Stimulated activated naive CD8-positive, alpha-beta T cell treated with anti-CD3 and anti-CD28 coated beads, Interleukin-15, amount 100 ng/mL, for 72 hours (primary cell): ENCODE measurements around the gene PTCH2.
"Not testable (repeated sequence)": the region's sequence is repeated elsewhere in the genome, so short reads cannot be mapped to it uniquely, and the experiment has no call there.

Experiments used
- ATAC-seq: fragments of 150-1000 bp; cut with Tn5 transposase; 2 replicates; pipeline ENCODE4 v1.10.0; 2021; ENCODE audit warnings: mild to moderate bottlenecking, moderate library complexity
- DNase-seq, 2 donors: peaks; one replicate each; pipeline ENCODE4 v3.0.0; 2021 to 2022
- H3K27ac Mint-ChIP-seq, 2 donors: one replicate each; pipeline ENCODE4 v1.8.0; 2022; ENCODE audit warnings: mild to moderate bottlenecking in 2 of 2, mixed read lengths in 2 of 2, moderate library complexity in 2 of 2
- H3K27me3 Mint-ChIP-seq: one replicate; pipeline ENCODE4 v1.8.0; 2022; ENCODE audit warnings: mixed read lengths
- H3K4me1 Mint-ChIP-seq: one replicate; pipeline ENCODE4 v1.8.0; 2022; ENCODE audit warnings: mild to moderate bottlenecking, mixed read lengths
- H3K4me3 Mint-ChIP-seq, 2 donors: one replicate each; pipeline ENCODE4 v1.8.0; 2022; ENCODE audit warnings: mild to moderate bottlenecking in 2 of 2, mixed read lengths in 2 of 2, moderate library complexity in 1 of 2
- H3K9me3 Mint-ChIP-seq, 2 donors: one replicate each; pipeline ENCODE4 v1.8.0; 2022; ENCODE audit warnings: mixed read lengths in 2 of 2

Gene PTCH2

GRCh38 chr1:44812822-44813543 is 30.1 kb downstream of the PTCH2 start:
- peak overlapping the region in 1 of 2 donors; percentile 62 for H3K27ac Mint-ChIP-seq
- ATAC-seq (no peak), DNase-seq (no peak)
- H3K4me3 Mint-ChIP-seq = peak overlapping the region; percentile 87 to 95
- H3K27me3 Mint-ChIP-seq = no peaks in the 10 kb centered on the region
- H3K4me1 Mint-ChIP-seq = peaks cover 85% of the 10 kb centered on the region
- no peaks in the 10 kb centered on the region for H3K9me3 Mint-ChIP-seq

GRCh38 chr1:44811234-44811633 is 31.8 kb downstream of the PTCH2 start:
- Mint-ChIP-seq H3K4me3 (peak overlapping the region; percentile 51 to 88), H3K27me3 (no peaks in the 10 kb centered on the region), H3K9me3 (no peaks in the 10 kb centered on the region), H3K27ac (peak overlapping the region; percentile 55 to 57), H3K4me1 (peaks cover 93% of the 10 kb centered on the region)
- no peak for DNase-seq
- no peak for ATAC-seq

DNA sequence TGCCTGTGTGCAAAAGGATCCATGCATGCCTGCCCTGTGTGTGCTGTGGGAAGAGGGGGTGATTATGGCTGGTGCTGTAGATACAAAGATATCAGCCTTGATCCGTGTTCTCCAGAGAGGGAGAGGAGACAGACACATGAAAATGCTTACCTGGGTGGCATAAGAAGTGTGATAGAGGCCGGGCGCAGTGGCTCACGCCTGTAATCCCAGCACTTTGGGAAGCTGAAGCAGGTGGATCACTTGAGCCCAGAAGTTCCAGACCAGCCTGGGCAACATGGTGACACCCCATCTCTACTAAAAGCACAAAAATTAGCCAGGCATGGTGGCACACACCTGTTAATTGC is 32.3 kb downstream of the PTCH2 start:
- ATAC-seq, DNase-seq, H3K27me3 Mint-ChIP-seq, H3K9me3 Mint-ChIP-seq: not testable (repeated sequence)
- Mint-ChIP-seq H3K27ac (peak overlapping the region in 1 of 2 donors; percentile 8), H3K4me3 (peak overlapping the region; percentile 51 to 88), H3K4me1 (peaks cover 94% of the 10 kb centered on the region)

- Mint-ChIP-seq H3K4me3 (peak overlapping the region; percentile 51 to 88), H3K9me3 (no peaks in the 10 kb centered on the region), H3K4me1 (peaks cover 94% of the 10 kb centered on the region), H3K27ac (peak overlapping the region in 1 of 2 donors; percentile 98), H3K27me3 (no peaks in the 10 kb centered on the region)
- no peak for ATAC-seq
- DNase-seq = no peak
Measured at GRCh38 chr1:44810101-44810761, 32.8 kb downstream of the PTCH2 start.

DNA sequence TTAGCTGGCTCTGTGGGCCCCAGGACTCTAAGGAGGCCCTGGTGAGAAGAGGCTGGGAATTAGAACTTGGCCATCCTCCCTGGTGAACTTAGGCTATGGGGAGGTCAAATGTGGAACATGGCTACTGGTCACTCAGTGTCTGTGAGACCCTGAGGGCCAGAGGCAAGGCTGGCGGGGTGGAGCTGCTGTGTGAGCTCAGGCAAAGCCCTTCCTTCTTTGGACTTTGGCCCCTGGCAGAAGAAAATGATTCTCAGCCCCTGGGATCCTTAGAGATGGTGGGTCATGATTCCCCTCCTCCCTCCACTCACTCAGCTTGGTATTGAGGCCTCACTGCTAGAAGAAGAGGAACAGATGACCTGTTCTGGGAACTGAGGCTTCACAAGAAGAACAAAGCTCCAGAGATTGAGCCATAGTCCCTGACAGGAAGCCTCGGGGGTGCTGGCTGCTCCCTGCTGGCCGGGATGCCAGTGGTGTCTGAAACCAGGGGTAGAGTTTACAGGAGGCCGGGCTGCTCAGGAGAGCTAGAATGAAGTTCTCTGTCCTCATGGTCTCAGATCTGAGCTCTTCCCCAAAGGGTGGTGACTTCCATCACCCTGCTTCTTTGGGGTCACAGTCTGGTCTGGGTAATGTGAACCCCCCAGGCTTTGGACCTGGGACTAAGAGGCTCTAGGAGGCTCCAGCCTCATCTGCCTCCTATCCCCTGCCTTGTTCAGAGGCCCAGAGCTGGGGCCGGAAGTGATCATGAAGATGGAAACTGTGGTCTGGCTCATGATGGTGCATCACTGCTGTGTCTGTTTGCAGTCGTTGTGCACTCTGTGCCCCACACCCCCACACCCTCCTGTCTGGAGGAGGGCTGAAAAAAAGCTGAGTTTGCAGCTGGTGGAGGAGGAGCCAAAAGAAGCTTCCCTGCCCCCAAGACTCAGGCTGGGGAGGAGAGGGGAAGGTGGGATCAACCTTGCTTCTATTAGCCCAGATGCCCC is 33.8 kb downstream of the PTCH2 start:
- no peaks in the 10 kb centered on the region for H3K9me3 Mint-ChIP-seq
- peak overlapping the region; percentile 51 to 88 for H3K4me3 Mint-ChIP-seq
- ATAC-seq = peak; percentile 76
- peaks cover 94% of the 10 kb centered on the region for H3K4me1 Mint-ChIP-seq
- H3K27me3 Mint-ChIP-seq = no peaks in the 10 kb centered on the region
- DNase-seq = peak; percentile 82 to 92
- H3K27ac Mint-ChIP-seq = peak overlapping the region; percentile 98 to 99

DNA sequence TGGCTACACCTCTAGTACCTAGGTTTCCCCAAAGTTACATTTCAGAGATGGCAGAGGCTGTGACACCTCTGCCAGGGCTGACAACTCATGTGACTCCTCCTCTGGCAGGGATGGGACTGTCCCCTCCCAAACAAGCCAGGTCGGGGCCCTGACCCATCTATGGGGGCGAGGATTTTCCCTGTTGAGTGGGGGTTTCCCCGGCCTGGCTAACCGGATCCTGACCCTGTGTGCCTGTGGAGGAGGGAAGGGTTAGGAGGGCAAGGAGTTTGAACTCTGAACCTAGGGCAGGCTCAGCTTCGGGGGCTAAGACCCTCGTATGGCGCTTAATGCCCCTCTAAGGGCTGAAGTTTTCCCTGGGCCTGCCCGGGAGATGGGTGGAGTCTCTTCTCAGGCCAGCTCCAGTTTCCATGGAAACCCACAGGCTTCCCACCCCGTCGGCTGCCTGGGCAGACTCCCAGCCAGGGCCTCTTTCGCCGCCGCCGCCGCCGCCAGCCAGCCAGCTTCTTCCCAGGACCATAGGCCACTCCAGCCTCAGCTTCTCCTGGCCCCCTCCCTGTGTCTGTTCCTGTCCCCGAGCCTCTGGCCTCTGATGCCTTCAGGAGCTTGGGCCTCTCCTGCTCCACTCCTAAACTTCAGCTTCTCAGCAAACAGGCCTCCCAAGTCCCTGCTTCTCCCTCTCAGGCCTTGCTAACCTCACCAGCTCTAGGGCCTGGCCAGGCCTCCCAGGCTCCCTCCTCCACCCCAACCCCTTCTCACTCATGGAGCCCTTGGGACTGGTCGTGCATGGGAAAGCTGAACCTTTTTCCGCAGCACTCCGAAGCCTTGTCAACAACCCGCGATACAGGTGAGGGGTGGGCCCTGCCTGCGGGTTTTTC is 34.8 kb downstream of the PTCH2 start, which contains the start of gene BTBD19:
BTBD19 (plus strand) TSS at position 461 of the 875 bp plus-strand sequence; CDS start at position 759, 298 bp downstream.
- Mint-ChIP-seq H3K4me1 (peaks cover 94% of the 10 kb centered on the region), H3K9me3 (no peaks in the 10 kb centered on the region), H3K27me3 (no peaks in the 10 kb centered on the region), H3K27ac (peak within 1 kb of the TSS; percentile 98 to 99), H3K4me3 (peak within 1 kb of the TSS; percentile 51 to 88)
- peak; percentile 69 for ATAC-seq
- peak; percentile 47 to 53 for DNase-seq

DNA sequence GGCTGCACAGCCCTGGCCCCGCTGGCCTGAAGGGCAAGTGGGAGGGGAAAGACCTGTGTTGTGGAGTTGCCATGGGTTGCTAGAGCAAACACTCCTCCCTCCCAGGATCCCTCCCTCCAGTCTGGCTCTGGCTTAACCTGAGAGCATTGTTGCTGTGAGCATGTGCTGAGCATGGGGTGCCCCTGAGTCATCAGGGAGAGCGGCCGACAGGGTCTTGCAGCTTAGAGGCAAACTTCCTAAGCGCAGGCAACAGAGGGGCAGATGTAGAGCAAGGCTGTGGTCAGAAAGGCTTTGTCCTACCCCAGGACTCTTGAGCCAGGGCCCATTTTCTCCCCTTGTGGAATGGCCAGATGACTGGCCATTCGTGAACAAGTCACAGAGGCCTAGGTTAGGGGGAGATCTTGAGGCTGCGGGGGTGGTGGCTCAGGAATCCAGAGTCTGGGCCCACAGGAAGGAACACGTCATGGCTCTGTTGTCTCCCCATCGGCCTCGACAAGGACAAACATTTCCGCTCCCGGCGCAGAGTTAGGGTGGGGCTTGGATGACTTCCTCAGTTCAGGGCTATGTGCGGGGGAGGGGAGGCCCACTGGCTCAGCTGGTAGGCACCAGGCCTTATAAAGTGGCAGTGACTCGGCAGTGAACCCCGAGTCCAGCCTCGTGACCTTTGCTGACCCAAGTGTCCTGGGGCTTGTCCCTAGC is 35.5 kb downstream of the PTCH2 start:
- no peaks in the 10 kb centered on the region for H3K9me3 Mint-ChIP-seq
- ATAC-seq = peak; percentile 70
- H3K4me1 Mint-ChIP-seq = peaks cover 94% of the 10 kb centered on the region
- H3K27ac Mint-ChIP-seq = peak overlapping the region; percentile 98 to 99
- peak overlapping the region; percentile 51 to 88 for H3K4me3 Mint-ChIP-seq
- H3K27me3 Mint-ChIP-seq = no peaks in the 10 kb centered on the region
- peak; percentile 81 to 93 for DNase-seq

- H3K9me3 Mint-ChIP-seq = no peaks in the 10 kb centered on the region
- no peaks in the 10 kb centered on the region for H3K27me3 Mint-ChIP-seq
- peak within 1 kb of the TSS; percentile 98 to 99 for H3K27ac Mint-ChIP-seq
- peak within 1 kb of the TSS; percentile 51 to 88 for H3K4me3 Mint-ChIP-seq
- H3K4me1 Mint-ChIP-seq = peaks cover 94% of the 10 kb centered on the region
- no peak for DNase-seq
- peak; percentile 3 for ATAC-seq
Measured at GRCh38 chr1:44806704-44807363, 36.2 kb downstream of the PTCH2 start, which contains the start of gene DYNLT4. Gene DYNLT4 (minus strand): TSS chr1:44807351. CDS start chr1:44806668, 683 bp downstream.

- no peaks in the 10 kb centered on the region for H3K9me3 Mint-ChIP-seq
- H3K4me1 Mint-ChIP-seq = peaks cover 90% of the 10 kb centered on the region
Measured at GRCh38 chr1:44806025-44806703, 36.9 kb downstream of the PTCH2 start.

GRCh38 chr1:44805311-44806024 is 37.6 kb downstream of the PTCH2 start:
- no peak for DNase-seq
- no peaks in the 10 kb centered on the region for H3K9me3 Mint-ChIP-seq
- H3K27me3 Mint-ChIP-seq = no peaks in the 10 kb centered on the region
- H3K4me3 Mint-ChIP-seq = peak overlapping the region; percentile 0 to 55
- peaks cover 83% of the 10 kb centered on the region for H3K4me1 Mint-ChIP-seq
- no peak for ATAC-seq
- peak overlapping the region in 1 of 2 donors; percentile 73 for H3K27ac Mint-ChIP-seq

More at GRCh38 chr1:44806025-44806703, 36.9 kb downstream of the PTCH2 start:
- ATAC-seq (no peak), DNase-seq (no peak)
- Mint-ChIP-seq H3K27me3 (no peaks in the 10 kb centered on the region), H3K4me3 (peak overlapping the region in 1 of 2 donors; percentile 55), H3K27ac (peak overlapping the region in 1 of 2 donors; percentile 99)

DNA sequence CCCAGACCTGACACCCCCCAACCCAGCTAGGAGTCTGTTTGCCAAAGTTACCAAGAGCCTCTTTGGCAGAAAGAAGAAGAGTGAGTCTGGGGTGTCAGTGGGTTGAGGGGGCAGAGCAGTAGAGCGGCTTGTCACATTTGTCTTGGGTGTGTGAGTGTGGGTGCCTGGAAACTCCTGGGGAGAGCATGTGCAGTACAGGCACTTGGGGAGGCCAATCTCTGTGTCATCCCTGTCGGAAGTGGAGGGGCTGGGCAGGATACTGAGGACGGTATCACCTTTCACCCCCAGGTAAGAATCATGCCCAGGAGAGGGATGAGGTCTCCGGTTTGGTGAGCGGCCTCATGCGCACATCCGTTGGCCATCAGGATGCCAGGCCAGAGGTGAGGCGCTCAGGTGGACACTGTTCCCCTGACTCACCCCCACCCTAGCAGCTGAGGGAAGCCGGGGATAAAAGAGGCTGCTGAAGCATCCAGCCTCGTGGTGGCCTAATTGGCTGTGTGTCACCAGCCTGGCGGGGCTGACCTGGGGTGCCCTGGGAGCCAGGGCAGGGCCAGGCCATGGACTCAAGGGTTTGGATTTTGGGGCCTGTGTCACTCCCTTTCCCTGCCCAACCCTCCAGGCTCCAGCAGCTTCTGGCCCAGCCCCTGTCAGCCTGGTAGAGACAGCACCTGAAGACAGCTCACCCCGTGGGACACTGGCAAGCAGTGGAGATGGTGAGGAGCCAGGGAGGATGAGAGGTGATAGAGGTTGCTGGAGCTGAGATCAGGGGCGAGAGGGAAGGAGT is 39.5 kb downstream of the PTCH2 start:
- Mint-ChIP-seq H3K27ac (peak overlapping the region; percentile 0 to 21), H3K9me3 (no peaks in the 10 kb centered on the region), H3K4me3 (peak overlapping the region; percentile 81 to 86), H3K4me1 (peaks cover 79% of the 10 kb centered on the region), H3K27me3 (no peaks in the 10 kb centered on the region)
- no peak for ATAC-seq
- no peak for DNase-seq

GRCh38 chr1:44803062-44803311 is 40.1 kb downstream of the PTCH2 start:
- Mint-ChIP-seq H3K4me1 (peaks cover 77% of the 10 kb centered on the region), H3K9me3 (no peaks in the 10 kb centered on the region), H3K27me3 (no peaks in the 10 kb centered on the region), H3K27ac (peak overlapping the region; percentile 21 to 44), H3K4me3 (peak overlapping the region; percentile 81 to 86)
- ATAC-seq (no peak), DNase-seq (no peak)
